ENCODE results near the gene GCSAM.

GRCh38 chr3:112126511-112126911 is 6.5 kb downstream of the GCSAM start:
- TF ChIP-seq POLR2A (IDR thresholded peaks at IDR 0.05; ENCODE audit: low read depth, low read length) (no peak), POLR2AphosphoS5 (IDR thresholded peaks at IDR 0.05; ENCODE audit: insufficient read depth, low read depth, low read length) (no peak), CTCF (IDR thresholded peaks at IDR 0.05; ENCODE audit: extremely low read depth in 1 of 2, insufficient read depth in 1 of 2, low read depth in 1 of 2, low read length in 2 of 2) (no peak), EZH2 (IDR thresholded peaks at IDR 0.05; ENCODE audit: borderline replicate concordance, low read depth, low read length, severe bottlenecking) (no peak), MAX (IDR thresholded peaks at IDR 0.05; ENCODE audit: insufficient read depth, insufficient read length) (no peak), JUN (IDR thresholded peaks at IDR 0.05; ENCODE audit: borderline replicate concordance, insufficient read depth, insufficient read length, low read depth) (no peak), FOS (IDR thresholded peaks at IDR 0.05; ENCODE audit: borderline replicate concordance, insufficient read depth, low read length) (no peak), GATA2 (IDR thresholded peaks at IDR 0.05; ENCODE audit: insufficient read depth, insufficient read length, low read depth, low read length) (no peak), MYC (IDR thresholded peaks at IDR 0.05; ENCODE audit: low read depth, low read length) (no peak)

All from endothelial cell of umbilical vein (primary cell).